HCT116 (cell line): ENCODE measurements around the gene IMPA2. TPM values are rescaled to one million over a fixed set of nuclear protein-coding genes. Genes with fewer than 3 reads are reported as not detected.

Experiments used
- ATAC-seq: fragments of 200-7000 bp; cut with Tn5 transposase; 2 replicates; pipeline ENCODE4 v1.9.1; 2020; ENCODE audit warnings: mild to moderate bottlenecking, moderate library complexity
- BruUV-seq: library from RNA; stranded (reverse); fragments of 400-500 nt; replicated peaks from 2 replicates; lab custom pipeline; 2021; lab: Mats Ljungman, UMichigan
- CTCF ChIA-PET: fragments of 300-600 bp; sonication (Branson Sonifier 250); formaldehyde crosslinking; loops from one replicate; lab custom pipeline; 2021; ENCODE audit warnings: antibody characterized with exemption; lab: Charles Lee
- POLR2A ChIA-PET: fragments of 300-600, 350-600 bp; sonication (Branson Sonifier 250); formaldehyde crosslinking; loops from one replicate; lab custom pipeline; 2021; ENCODE audit warnings: antibody characterized with exemption; lab: Charles Lee
- RAD21 ChIA-PET, 2 experiments: fragments of 300-600 bp; sonication (Branson Sonifier 250); formaldehyde crosslinking; loops; one replicate each; lab custom pipeline; 2023; ENCODE audit warnings: low total read pairs in 2 of 2; ENCODE audit not compliant: uncharacterized antibody in 2 of 2, unreplicated experiment in 2 of 2, low non-redundant PET in 1 of 2; lab: Charles Lee
- DNase-seq: peaks from one replicate; pipeline ENCODE4 v3.0.0-alpha.2; 2010; ENCODE audit warnings: low read depth, low spot score
- H2AFZ ChIP-seq: fragments of 200-600 bp; shearing (Covaris generic), sonication (generic); 2 replicates; pipeline ENCODE4 v1.6.1; 2017; ENCODE audit warnings: low read depth, mixed run types, mixed read lengths, antibody characterized with exemption, low read length; ENCODE audit not compliant: poor library complexity, severe bottlenecking
- H3K27ac ChIP-seq: 2 replicates; pipeline ENCODE4 v1.5.1; 2012; ENCODE audit warnings: low read depth, low read length
- H3K27me3 ChIP-seq: fragments of 200-600 bp; sonication (generic); 2 replicates; pipeline ENCODE4 v1.6.1; 2016; ENCODE audit warnings: mixed run types, low read length, mixed read lengths; ENCODE audit not compliant: insufficient read depth
- H3K36me3 ChIP-seq, 2 experiments: fragments of 200-500 bp in 1 of 2; fragments of 200-600 bp in 1 of 2; sonication (Bioruptor generic) in 1 of 2; sonication (generic) in 1 of 2; 2 replicates each; pipeline versions ENCODE4 v1.5.1 to v1.6.1; 2014 to 2016; ENCODE audit warnings: low read length in 2 of 2, inconsistent platforms in 1 of 2, mixed read lengths in 1 of 2, mixed run types in 1 of 2; ENCODE audit not compliant: insufficient read depth in 2 of 2, control insufficient read depth in 1 of 2
- H3K4me1 ChIP-seq, 2 experiments: fragments of 200-600 bp in 1 of 2; sonication (generic) in 1 of 2; 2 replicates each; pipeline versions ENCODE4 v1.5.1 to v1.6.1; 2012 to 2017; ENCODE audit warnings: low read length in 2 of 2, inconsistent platforms in 1 of 2, mild to moderate bottlenecking in 1 of 2, mixed read lengths in 1 of 2, mixed run types in 1 of 2, moderate library complexity in 1 of 2; ENCODE audit not compliant: insufficient read depth in 2 of 2, control insufficient read depth in 1 of 2
- H3K4me2 ChIP-seq: fragments of 200-600 bp; sonication (generic); 2 replicates; pipeline ENCODE4 v1.6.1; 2017; ENCODE audit warnings: mixed run types, low read length, mixed read lengths
- H3K4me3 ChIP-seq, 2 experiments: fragments of 200-600 bp in 1 of 2; sonication (generic) in 1 of 2; replicated peaks in 1 of 2; 2 replicates each; pipeline ENCODE4 v1.5.1; 2011 to 2016; ENCODE audit warnings: low read length in 2 of 2, control low read depth in 1 of 2, low read depth in 1 of 2, mild to moderate bottlenecking in 1 of 2, mixed read lengths in 1 of 2, mixed run types in 1 of 2
- H3K79me2 ChIP-seq: fragments of 200-600 bp; sonication (generic); 2 replicates; pipeline ENCODE4 v1.6.1; 2017; ENCODE audit warnings: mild to moderate bottlenecking, mixed run types, low read length, moderate library complexity, mixed read lengths; ENCODE audit not compliant: insufficient read depth
- H3K9ac ChIP-seq: fragments of 200-600 bp; sonication (generic); 2 replicates; pipeline ENCODE4 v1.6.1; 2016; ENCODE audit warnings: low read length, mixed read lengths
- H3K9me2 ChIP-seq: fragments of 200-600 bp; sonication (generic), shearing (Covaris generic); 2 replicates; pipeline ENCODE4 v1.6.1; 2017; ENCODE audit warnings: mixed run types, mild to moderate bottlenecking, moderate library complexity; ENCODE audit not compliant: insufficient read depth
- H3K9me3 ChIP-seq, 2 experiments: fragments of 200-500 bp in 1 of 2; fragments of 200-600 bp in 1 of 2; sonication (Bioruptor generic) in 1 of 2; sonication (generic) in 1 of 2; 2 replicates each; pipeline ENCODE4 v1.6.1; 2014 to 2017; ENCODE audit warnings: low read length in 2 of 2, mixed read lengths in 2 of 2, inconsistent platforms in 1 of 2, low read depth in 1 of 2, mild to moderate bottlenecking in 1 of 2, mixed run types in 1 of 2, moderate library complexity in 1 of 2; ENCODE audit not compliant: control insufficient read depth in 1 of 2, insufficient read depth in 1 of 2
- H4K20me1 ChIP-seq: fragments of 200-600 bp; sonication (generic), shearing (Covaris generic); 2 replicates; pipeline ENCODE4 v1.6.1; 2017; ENCODE audit warnings: mixed run types, mild to moderate bottlenecking, moderate library complexity; ENCODE audit not compliant: insufficient read depth
- CEBPB ChIP-seq: IDR thresholded peaks from 2 replicates; pipeline ENCODE4 v1.6.1; 2012; ENCODE audit warnings: low read depth
- EZH2 ChIP-seq: fragments of 200-600 bp; sonication (generic); IDR thresholded peaks from 2 replicates; pipeline ENCODE4 v1.6.1; 2017; ENCODE audit warnings: antibody characterized with exemption, mixed run types
- EZH2phosphoT487 ChIP-seq: fragments of 200-600 bp; IDR thresholded peaks from 2 replicates; pipeline ENCODE4 v1.6.1; 2018; ENCODE audit warnings: antibody characterized with exemption, borderline replicate concordance
- FOSL1 ChIP-seq: IDR thresholded peaks from 2 replicates; pipeline ENCODE4 v1.6.1; 2012; ENCODE audit warnings: low read depth
- JUND ChIP-seq: IDR thresholded peaks from 2 replicates; pipeline ENCODE4 v1.6.1; 2012
- POLR2A ChIP-seq: IDR thresholded peaks from 2 replicates; pipeline ENCODE4 v1.7.0; 2011; ENCODE audit warnings: borderline replicate concordance; ENCODE audit not compliant: insufficient read depth, insufficient read length; ENCODE audit errors: extremely low read depth
- POLR2AphosphoS5 ChIP-seq: IDR thresholded peaks from 2 replicates; pipeline ENCODE4 v1.6.1; 2011; ENCODE audit warnings: mild to moderate bottlenecking, low read depth, low read length, moderate library complexity
- SP1 ChIP-seq: IDR thresholded peaks from 2 replicates; pipeline ENCODE4 v1.6.1; 2012; ENCODE audit warnings: low read depth
- TCF7L2 ChIP-seq: IDR thresholded peaks from 2 replicates; pipeline ENCODE4 v1.7.0; 2011; ENCODE audit warnings: borderline replicate concordance, inconsistent platforms; ENCODE audit not compliant: insufficient read depth, insufficient read length; ENCODE audit errors: extremely low read depth
- YY1 ChIP-seq: IDR thresholded peaks from 2 replicates; pipeline ENCODE4 v1.6.1; 2011; ENCODE audit warnings: low read length, low read depth, moderate library complexity, mild to moderate bottlenecking; ENCODE audit not compliant: insufficient replicate concordance; ENCODE audit errors: extremely low read depth
- ZFX ChIP-seq: fragments of 450-650 bp; IDR thresholded peaks from 2 replicates; pipeline ENCODE4 v1.6.1; 2017
- ZNF274 ChIP-seq: fragments of 200-500 bp; sonication (Bioruptor generic); IDR thresholded peaks from 2 replicates; pipeline ENCODE4 v1.6.1; 2014; ENCODE audit warnings: mild to moderate bottlenecking, low read depth, low read length, inconsistent platforms
- intact Hi-C: fragments of 100-400 bp; cut with micrococcal nuclease; formaldehyde crosslinking; loops from 2 replicates; pipeline ENCODE4 v1.10.0; 2022
- total RNA-seq: library from RNA; stranded (reverse); gene quantifications from one replicate; pipeline ENCODE4 v1.2.1, GENCODE V29; 2021; ENCODE audit not compliant: unreplicated experiment
- TF ChIP-seq, protein P1 (sequence below): IDR thresholded peaks from 2 replicates; pipeline ENCODE4 v1.6.1; 2011; ENCODE audit warnings: mild to moderate bottlenecking, low read length, moderate library complexity; ENCODE audit not compliant: insufficient replicate concordance; ENCODE audit errors: extremely low read depth
- TF ChIP-seq, protein P2 (sequence below): IDR thresholded peaks from 2 replicates; pipeline ENCODE4 v1.6.1; 2012
- TF ChIP-seq, protein P3 (sequence below), 3 experiments: fragments of 200-600 bp in 1 of 3; sonication (generic) in 1 of 3; IDR thresholded peaks in 2 of 3; conservative IDR thresholded peaks in 1 of 3; 2 replicates each; pipeline ENCODE4 v1.5.1; 2012 to 2017; ENCODE audit warnings: low read depth in 2 of 3, low read length in 2 of 3, antibody characterized with exemption in 1 of 3, borderline replicate concordance in 1 of 3, control low read depth in 1 of 3, mild to moderate bottlenecking in 1 of 3, mixed read lengths in 1 of 3, mixed run types in 1 of 3, moderate library complexity in 1 of 3; ENCODE audit not compliant: insufficient read depth in 1 of 3

Gene IMPA2
- total RNA-seq, 1 experiment from 2014 or later, result 32.5 TPM

DNA sequence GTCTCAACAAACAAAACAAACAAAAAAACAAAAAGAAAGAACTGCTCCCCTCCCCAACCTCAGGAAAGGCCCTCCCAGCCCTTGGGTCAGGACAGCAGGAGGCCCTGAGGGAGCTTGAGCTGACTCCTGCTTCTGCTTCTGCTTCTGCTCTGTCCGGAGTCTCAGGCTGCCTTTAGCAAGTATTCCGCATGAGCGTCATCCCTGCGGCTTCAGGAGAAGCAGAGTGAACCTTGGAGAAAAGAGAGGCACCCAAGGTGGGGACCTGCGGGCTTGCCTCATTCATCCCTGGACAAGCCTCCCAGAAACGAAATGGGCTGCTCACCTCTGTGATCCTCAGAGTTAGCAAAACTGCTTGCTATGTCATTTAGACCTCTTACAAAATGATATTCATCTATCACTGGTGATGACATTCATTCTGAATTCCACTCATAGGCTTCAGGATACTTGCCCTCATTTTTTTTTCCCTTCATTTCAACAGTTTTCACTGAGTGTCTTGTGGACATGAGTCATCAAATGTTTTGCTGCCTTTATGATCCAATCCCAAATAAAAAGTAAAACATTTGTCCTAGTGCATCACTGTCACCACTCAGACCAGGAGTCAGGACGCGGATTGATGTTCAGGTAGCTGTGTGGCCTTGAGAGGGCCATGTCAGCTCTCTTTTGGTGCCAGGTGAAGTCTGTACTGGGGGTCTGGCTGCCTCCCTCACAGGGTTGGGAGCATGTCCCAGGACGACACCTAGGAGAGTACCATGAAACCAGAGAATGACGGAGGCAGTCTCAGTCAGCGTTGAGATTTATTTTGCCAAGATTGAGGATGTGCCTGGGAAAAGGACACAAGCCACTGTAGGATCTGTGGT is 51.7 kb downstream of the IMPA2 start:
- H3K9ac ChIP-seq, result no peak overlapping the region
- no peak overlapping the region for H2AFZ ChIP-seq
- no peaks in the 10 kb centered on the region for H4K20me1 ChIP-seq
- H3K27ac ChIP-seq, result no peak overlapping the region
- intact Hi-C loops, result loop anchor here (10.0 kb wide), 1 partner anchor 378 kb away; no protein-coding TSS in a partner anchor
- no peaks in the 10 kb centered on the region for H3K4me1 ChIP-seq
- ChIA-PET POLR2A (no interaction called here), RAD21 (no interaction called here), CTCF (no interaction called here)
- DNase-seq, result no peak
- TF ChIP-seq, protein P1, sequence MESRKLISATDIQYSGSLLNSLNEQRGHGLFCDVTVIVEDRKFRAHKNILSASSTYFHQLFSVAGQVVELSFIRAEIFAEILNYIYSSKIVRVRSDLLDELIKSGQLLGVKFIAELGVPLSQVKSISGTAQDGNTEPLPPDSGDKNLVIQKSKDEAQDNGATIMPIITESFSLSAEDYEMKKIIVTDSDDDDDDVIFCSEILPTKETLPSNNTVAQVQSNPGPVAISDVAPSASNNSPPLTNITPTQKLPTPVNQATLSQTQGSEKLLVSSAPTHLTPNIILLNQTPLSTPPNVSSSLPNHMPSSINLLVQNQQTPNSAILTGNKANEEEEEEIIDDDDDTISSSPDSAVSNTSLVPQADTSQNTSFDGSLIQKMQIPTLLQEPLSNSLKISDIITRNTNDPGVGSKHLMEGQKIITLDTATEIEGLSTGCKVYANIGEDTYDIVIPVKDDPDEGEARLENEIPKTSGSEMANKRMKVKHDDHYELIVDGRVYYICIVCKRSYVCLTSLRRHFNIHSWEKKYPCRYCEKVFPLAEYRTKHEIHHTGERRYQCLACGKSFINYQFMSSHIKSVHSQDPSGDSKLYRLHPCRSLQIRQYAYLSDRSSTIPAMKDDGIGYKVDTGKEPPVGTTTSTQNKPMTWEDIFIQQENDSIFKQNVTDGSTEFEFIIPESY, result no peak
- no peak for TF ChIP-seq EZH2phosphoT487
- no peak for TF ChIP-seq SP1
- no peak for TF ChIP-seq ZFX
- TF ChIP-seq, all 23 proteins: peak for 0
- Histone ChIP-seq H3K9me2 (no peaks in the 10 kb centered on the region), H3K36me3 (no peaks in the 10 kb centered on the region; a peak in 1 of 4 replicates), H3K9me3 (no peaks in the 10 kb centered on the region), H3K4me3 (no peak overlapping the region), H3K27me3 (no peaks in the 10 kb centered on the region), H3K79me2 (no peaks in the 10 kb centered on the region), H3K4me2 (no peak overlapping the region)
- BruUV-seq, result no TSS peak
- ATAC-seq, result no peak

DNA sequence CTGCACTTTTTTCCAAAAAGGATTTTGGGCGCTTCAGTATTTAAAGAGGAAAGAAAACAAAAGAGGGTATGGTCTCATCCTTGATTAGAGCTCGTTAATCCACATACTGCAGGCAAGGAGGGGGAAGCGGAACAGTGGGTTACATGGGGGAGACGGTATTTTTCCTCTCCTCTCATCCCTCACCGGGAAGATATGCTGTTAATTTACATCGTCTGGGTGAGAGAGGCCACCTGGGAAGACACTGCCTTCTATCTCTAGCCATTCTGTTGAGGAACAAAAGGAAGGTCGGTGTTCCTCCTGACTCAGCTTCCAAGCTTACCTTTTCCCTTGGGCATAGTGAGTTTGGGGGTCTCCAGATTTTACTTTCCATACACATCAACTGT is 52.3 kb downstream of the IMPA2 start:
- H3K9ac ChIP-seq, result no peak overlapping the region
- no peak overlapping the region for H3K27ac ChIP-seq
- ChIA-PET POLR2A (no interaction called here), RAD21 (no interaction called here), CTCF (no interaction called here)
- H3K36me3 ChIP-seq, result no peaks in the 10 kb centered on the region; a peak in 1 of 4 replicates
- intact Hi-C loops, result loop anchor here (10.0 kb wide), 1 partner anchor 379 kb away; no protein-coding TSS in a partner anchor
- no peaks in the 10 kb centered on the region for H3K79me2 ChIP-seq
- H3K4me2 ChIP-seq, result no peak overlapping the region
- H2AFZ ChIP-seq, result no peak overlapping the region
- no peaks in the 10 kb centered on the region for H4K20me1 ChIP-seq
- no TSS peak for BruUV-seq
- H3K9me3 ChIP-seq, result no peaks in the 10 kb centered on the region
- H3K4me3 ChIP-seq, result no peak overlapping the region
- no peaks in the 10 kb centered on the region for H3K27me3 ChIP-seq
- no peaks in the 10 kb centered on the region for H3K9me2 ChIP-seq
- H3K4me1 ChIP-seq, result peaks cover 0 to 1% of the 10 kb centered on the region in 2 experiments; a peak in 1 of 4 replicates
- ATAC-seq (no peak), DNase-seq (no peak)
- TF ChIP-seq TCF7L2 (no peak), CEBPB (no peak), POLR2A (no peak), EZH2 (no peak), FOSL1 (no peak), SP1 (no peak), ZFX (no peak), JUND (no peak), YY1 (no peak), ZNF274 (no peak), POLR2AphosphoS5 (no peak), EZH2phosphoT487 (no peak)
- TF ChIP-seq, protein P2, sequence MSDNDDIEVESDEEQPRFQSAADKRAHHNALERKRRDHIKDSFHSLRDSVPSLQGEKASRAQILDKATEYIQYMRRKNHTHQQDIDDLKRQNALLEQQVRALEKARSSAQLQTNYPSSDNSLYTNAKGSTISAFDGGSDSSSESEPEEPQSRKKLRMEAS, result no peak
- TF ChIP-seq, protein P3, sequence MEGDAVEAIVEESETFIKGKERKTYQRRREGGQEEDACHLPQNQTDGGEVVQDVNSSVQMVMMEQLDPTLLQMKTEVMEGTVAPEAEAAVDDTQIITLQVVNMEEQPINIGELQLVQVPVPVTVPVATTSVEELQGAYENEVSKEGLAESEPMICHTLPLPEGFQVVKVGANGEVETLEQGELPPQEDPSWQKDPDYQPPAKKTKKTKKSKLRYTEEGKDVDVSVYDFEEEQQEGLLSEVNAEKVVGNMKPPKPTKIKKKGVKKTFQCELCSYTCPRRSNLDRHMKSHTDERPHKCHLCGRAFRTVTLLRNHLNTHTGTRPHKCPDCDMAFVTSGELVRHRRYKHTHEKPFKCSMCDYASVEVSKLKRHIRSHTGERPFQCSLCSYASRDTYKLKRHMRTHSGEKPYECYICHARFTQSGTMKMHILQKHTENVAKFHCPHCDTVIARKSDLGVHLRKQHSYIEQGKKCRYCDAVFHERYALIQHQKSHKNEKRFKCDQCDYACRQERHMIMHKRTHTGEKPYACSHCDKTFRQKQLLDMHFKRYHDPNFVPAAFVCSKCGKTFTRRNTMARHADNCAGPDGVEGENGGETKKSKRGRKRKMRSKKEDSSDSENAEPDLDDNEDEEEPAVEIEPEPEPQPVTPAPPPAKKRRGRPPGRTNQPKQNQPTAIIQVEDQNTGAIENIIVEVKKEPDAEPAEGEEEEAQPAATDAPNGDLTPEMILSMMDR (IDR thresholded peaks at IDR 0.05 in 2 of 3, conservative IDR thresholded peaks at IDR 0.05 in 1 of 3; ENCODE audit: borderline replicate concordance in 1 of 3, insufficient read depth in 1 of 3, low read depth in 2 of 3, low read length in 2 of 3), result no peak
